OCI-LY7 (cell line): ENCODE measurements around the gene OR7D4. TPM values are rescaled to one million over a fixed set of nuclear protein-coding genes. Genes with fewer than 3 reads are reported as not detected.

Source experiments
- BruUV-seq: library from RNA; stranded (reverse); fragments of 400-500 nt; replicated peaks from 2 replicates; lab custom pipeline; 2021; lab: Mats Ljungman, UMichigan
- CTCF ChIA-PET: fragments of 300-600 bp; sonication (Branson Sonifier 250); formaldehyde crosslinking; loops from one replicate; lab custom pipeline; 2022; ENCODE audit warnings: antibody characterized with exemption; ENCODE audit not compliant: unreplicated experiment; lab: Charles Lee
- POLR2A ChIA-PET: fragments of 300-600 bp; sonication (Branson Sonifier 250); formaldehyde crosslinking; loops from one replicate; lab custom pipeline; 2022; ENCODE audit warnings: antibody characterized with exemption; lab: Charles Lee
- DNase-seq: peaks from one replicate; pipeline ENCODE4 v3.0.0-alpha.2; 2015; ENCODE audit warnings: low spot score
- H2AFZ ChIP-seq: fragments of 200-600 bp; sonication (generic), shearing (Covaris generic); 2 replicates; pipeline ENCODE4 v1.6.1; 2014; ENCODE audit warnings: mild to moderate bottlenecking, antibody characterized with exemption, low read length, moderate library complexity
- H3K27ac ChIP-seq: fragments of 200-600 bp; sonication (generic); 2 replicates; pipeline ENCODE4 v1.5.1; 2014; ENCODE audit warnings: mixed run types, low read depth, mild to moderate bottlenecking, moderate library complexity, low read length, inconsistent platforms; ENCODE audit not compliant: poor library complexity, severe bottlenecking
- H3K36me3 ChIP-seq: fragments of 200-600 bp; sonication (generic); 2 replicates; pipeline ENCODE4 v1.6.1; 2014; ENCODE audit warnings: mild to moderate bottlenecking, antibody characterized with exemption, low read length, moderate library complexity, mixed read lengths; ENCODE audit not compliant: insufficient read depth
- H3K4me1 ChIP-seq: fragments of 200-600 bp; sonication (generic); 2 replicates; pipeline ENCODE4 v1.5.1; 2014; ENCODE audit warnings: mild to moderate bottlenecking, low read length; ENCODE audit not compliant: insufficient read depth, poor library complexity, severe bottlenecking
- H3K4me2 ChIP-seq: fragments of 200-600 bp; sonication (generic); 2 replicates; pipeline ENCODE4 v1.6.1; 2014; ENCODE audit warnings: mild to moderate bottlenecking, low read length
- H3K4me3 ChIP-seq: fragments of 200-600 bp; sonication (generic); 2 replicates; pipeline ENCODE4 v1.5.1; 2014; ENCODE audit warnings: mild to moderate bottlenecking, low read depth, low read length; ENCODE audit not compliant: poor library complexity, severe bottlenecking
- H3K79me2 ChIP-seq: fragments of 200-600 bp; sonication (generic); 2 replicates; pipeline ENCODE4 v1.6.1; 2016; ENCODE audit warnings: low read depth, mild to moderate bottlenecking, low read length, moderate library complexity, mixed read lengths; ENCODE audit not compliant: insufficient read depth
- H3K9me2 ChIP-seq: fragments of 200-600 bp; sonication (generic); 2 replicates; pipeline ENCODE4 v1.6.1; 2016; ENCODE audit warnings: mild to moderate bottlenecking, low read length, mixed read lengths; ENCODE audit not compliant: insufficient read depth
- H3K9me3 ChIP-seq: fragments of 200-600 bp; sonication (generic); 2 replicates; pipeline ENCODE4 v1.6.1; 2014; ENCODE audit warnings: mild to moderate bottlenecking, mixed run types, low read length, mixed read lengths
- H4K20me1 ChIP-seq: fragments of 200-600 bp; sonication (generic); 2 replicates; pipeline ENCODE4 v1.6.1; 2014; ENCODE audit warnings: mild to moderate bottlenecking, antibody characterized with exemption, low read length, moderate library complexity, mixed read lengths; ENCODE audit not compliant: insufficient read depth
- EZH2phosphoT487 ChIP-seq: fragments of 200-600 bp; sonication (generic); IDR thresholded peaks from 2 replicates; pipeline ENCODE4 v1.6.1; 2018; ENCODE audit warnings: low read depth, borderline replicate concordance, mild to moderate bottlenecking, mixed run types, antibody characterized with exemption, low read length, moderate library complexity, mixed read lengths
- intact Hi-C: fragments of 100-400 bp; cut with micrococcal nuclease; formaldehyde crosslinking; loops from one replicate; pipeline ENCODE4 v1.10.0; 2022; ENCODE audit not compliant: unreplicated experiment
- total RNA-seq, 2 experiments: library from RNA; depleted of rRNA in 1 of 2; stranded (reverse); fragments of >200 nt in 1 of 2; shearing (Covaris generic) in 1 of 2; gene quantifications; 2 replicates each; pipeline ENCODE4 v1.2.3, GENCODE V29; 2014 to 2022
- TF ChIP-seq, protein P1 (sequence below): fragments of 200-600 bp; sonication (generic); conservative IDR thresholded peaks from 2 replicates; pipeline ENCODE4 v1.5.1; 2014; ENCODE audit warnings: mild to moderate bottlenecking, antibody characterized with exemption, low read length, moderate library complexity, mixed read lengths

Gene OR7D4
- total RNA-seq, 2 experiments from 2014 or later: not detected

DNA sequence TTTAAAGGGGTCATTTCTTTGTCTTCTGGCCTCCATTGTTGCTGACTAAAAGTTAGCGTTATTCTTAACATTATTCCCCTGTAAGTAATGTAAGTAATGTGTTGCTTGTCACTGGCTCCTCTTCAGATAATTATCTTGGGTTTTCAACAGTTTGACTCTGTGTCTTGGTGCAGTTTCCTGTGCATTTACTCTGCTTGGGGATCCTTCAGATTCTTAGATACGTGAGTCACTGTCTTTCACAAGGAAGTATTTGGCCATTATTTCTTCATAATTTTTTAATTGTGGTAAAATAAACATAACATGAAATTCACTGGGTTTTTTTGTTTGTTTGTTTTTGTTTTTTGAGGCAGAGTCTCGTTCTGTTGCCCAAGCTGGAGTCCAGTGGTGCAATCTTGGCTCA, 54.1 kb downstream of the OR7D4 start:
- Histone ChIP-seq H3K79me2 (no peaks in the 10 kb centered on the region), H3K9me3 (no peaks in the 10 kb centered on the region; the same call in 1 of the 2 replicates), H3K9me2 (no peaks in the 10 kb centered on the region), H3K4me3 (no peak overlapping the region), H3K36me3 (peaks cover 71% of the 10 kb centered on the region), H3K4me1 (no peaks in the 10 kb centered on the region), H2AFZ (no peak overlapping the region), H3K27ac (no peak overlapping the region), H4K20me1 (no peaks in the 10 kb centered on the region), H3K4me2 (no peak overlapping the region)
- intact Hi-C loops: no loop called here
- CTCF ChIA-PET: no interaction called here
- TF ChIP-seq, protein P1, sequence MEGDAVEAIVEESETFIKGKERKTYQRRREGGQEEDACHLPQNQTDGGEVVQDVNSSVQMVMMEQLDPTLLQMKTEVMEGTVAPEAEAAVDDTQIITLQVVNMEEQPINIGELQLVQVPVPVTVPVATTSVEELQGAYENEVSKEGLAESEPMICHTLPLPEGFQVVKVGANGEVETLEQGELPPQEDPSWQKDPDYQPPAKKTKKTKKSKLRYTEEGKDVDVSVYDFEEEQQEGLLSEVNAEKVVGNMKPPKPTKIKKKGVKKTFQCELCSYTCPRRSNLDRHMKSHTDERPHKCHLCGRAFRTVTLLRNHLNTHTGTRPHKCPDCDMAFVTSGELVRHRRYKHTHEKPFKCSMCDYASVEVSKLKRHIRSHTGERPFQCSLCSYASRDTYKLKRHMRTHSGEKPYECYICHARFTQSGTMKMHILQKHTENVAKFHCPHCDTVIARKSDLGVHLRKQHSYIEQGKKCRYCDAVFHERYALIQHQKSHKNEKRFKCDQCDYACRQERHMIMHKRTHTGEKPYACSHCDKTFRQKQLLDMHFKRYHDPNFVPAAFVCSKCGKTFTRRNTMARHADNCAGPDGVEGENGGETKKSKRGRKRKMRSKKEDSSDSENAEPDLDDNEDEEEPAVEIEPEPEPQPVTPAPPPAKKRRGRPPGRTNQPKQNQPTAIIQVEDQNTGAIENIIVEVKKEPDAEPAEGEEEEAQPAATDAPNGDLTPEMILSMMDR: no peak
- no peak for TF ChIP-seq EZH2phosphoT487
- no TSS peak for BruUV-seq
- no peak for DNase-seq
- POLR2A ChIA-PET: no interaction called here

DNA sequence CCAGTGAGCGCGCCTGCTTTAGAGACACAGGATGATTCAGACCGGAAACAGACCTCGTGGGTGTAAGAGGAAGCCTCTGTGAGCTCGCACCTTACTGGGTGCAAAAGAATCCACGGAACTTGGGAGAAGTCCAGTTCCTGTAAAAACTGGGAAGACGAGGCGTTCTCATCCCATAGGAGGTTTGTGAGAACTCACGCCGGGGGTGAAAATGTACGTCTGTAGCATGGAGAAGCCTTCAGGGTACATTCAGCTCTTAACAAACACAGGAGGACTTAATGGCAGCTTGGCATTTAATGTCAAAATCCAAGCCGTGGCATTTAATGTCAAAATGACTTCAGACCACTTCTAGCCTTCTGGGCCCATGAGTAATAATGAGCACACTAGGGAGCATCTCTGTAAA, 58.0 kb downstream of the OR7D4 start:
- Histone ChIP-seq H3K4me1 (peaks cover 2% of the 10 kb centered on the region), H3K4me3 (no peak overlapping the region), H2AFZ (no peak overlapping the region), H3K9me2 (no peaks in the 10 kb centered on the region), H3K4me2 (no peak overlapping the region), H3K9me3 (no peaks in the 10 kb centered on the region; the same call in 1 of the 2 replicates), H3K79me2 (no peaks in the 10 kb centered on the region), H4K20me1 (no peaks in the 10 kb centered on the region), H3K36me3 (peaks cover 100% of the 10 kb centered on the region), H3K27ac (no peak overlapping the region)
- TF ChIP-seq EZH2phosphoT487: no peak
- no peak for DNase-seq
- no TSS peak for BruUV-seq
- POLR2A ChIA-PET: no interaction called here
- intact Hi-C loops: no loop called here
- CTCF ChIA-PET: no interaction called here

Other genes with a start within 250 kb of the OR7D4 start
- gene MUC16, start 209.2 kb downstream of the OR7D4 start, total RNA-seq (2014; rRNA removed; shearing (Covaris generic)): under 0.01 TPM in 1 of 2 replicates, not detected in the other
- gene MUC16, start 209.2 kb downstream of the OR7D4 start, total RNA-seq (2022): not detected in 2 replicates
- not detected in 2 replicates for gene OR1M1, start 132.5 kb downstream of the OR7D4 start, total RNA-seq (2014; rRNA removed; shearing (Covaris generic))
- not detected in 2 replicates for gene OR1M1, start 132.5 kb downstream of the OR7D4 start, total RNA-seq (2022)
- gene OR7G2, start 112.1 kb downstream of the OR7D4 start, total RNA-seq (2014; rRNA removed; shearing (Covaris generic)): not detected in 2 replicates
- not detected in 2 replicates for gene OR7G2, start 112.1 kb downstream of the OR7D4 start, total RNA-seq (2022)
- gene OR7G1, start 103.8 kb downstream of the OR7D4 start, total RNA-seq (2014; rRNA removed; shearing (Covaris generic)): not detected in 2 replicates
- gene OR7G1, start 103.8 kb downstream of the OR7D4 start, total RNA-seq (2022): not detected in 2 replicates
- not detected in 2 replicates for gene OR7G3, start 92.6 kb downstream of the OR7D4 start, total RNA-seq (2014; rRNA removed; shearing (Covaris generic))
- gene OR7G3, start 92.6 kb downstream of the OR7D4 start, total RNA-seq (2022): not detected in 2 replicates
- 19.9 and 26.5 TPM in 2 replicates for gene ZNF317, start 79.2 kb downstream of the OR7D4 start, total RNA-seq (2014; rRNA removed; shearing (Covaris generic))
- gene ZNF317, start 79.2 kb downstream of the OR7D4 start, total RNA-seq (2022): 37.4 and 40.2 TPM in 2 replicates
- gene OR7D2, start 40.6 kb downstream of the OR7D4 start, total RNA-seq (2014; rRNA removed; shearing (Covaris generic)): not detected in 2 replicates
- not detected in 2 replicates for gene OR7D2, start 40.6 kb downstream of the OR7D4 start, total RNA-seq (2022)
- not detected in 2 replicates for gene OR7E24, start 31.3 kb upstream of the OR7D4 start, total RNA-seq (2014; rRNA removed; shearing (Covaris generic))
- gene OR7E24, start 31.3 kb upstream of the OR7D4 start, total RNA-seq (2022): not detected in 2 replicates
- gene ZNF699, start 90.2 kb upstream of the OR7D4 start, total RNA-seq (2014; rRNA removed; shearing (Covaris generic)): 8.2 and 9.7 TPM in 2 replicates
- gene ZNF699, start 90.2 kb upstream of the OR7D4 start, total RNA-seq (2022): 7.8 and 9.0 TPM in 2 replicates
- 9.0 and 16.8 TPM in 2 replicates for gene ZNF559, start 104.6 kb upstream of the OR7D4 start, total RNA-seq (2014; rRNA removed; shearing (Covaris generic))
- 18.6 and 22.3 TPM in 2 replicates for gene ZNF559, start 104.6 kb upstream of the OR7D4 start, total RNA-seq (2022)
- 1.8 and 2.4 TPM in 2 replicates for gene ZNF177, start 143.4 kb upstream of the OR7D4 start, total RNA-seq (2014; rRNA removed; shearing (Covaris generic))
- gene ZNF177, start 143.4 kb upstream of the OR7D4 start, total RNA-seq (2022): 2.8 and 4.3 TPM in 2 replicates
- gene ZNF266, start 216.0 kb upstream of the OR7D4 start, total RNA-seq (2014; rRNA removed; shearing (Covaris generic)): 22.1 and 28.2 TPM in 2 replicates
- 37.4 and 39.0 TPM in 2 replicates for gene ZNF266, start 216.0 kb upstream of the OR7D4 start, total RNA-seq (2022)